Germinal center (tissue), 1 donor: Measurements from ENCODE around the gene KNG1.
A peak's percentile ranks its signal among the peaks of the same experiment; 100 is the strongest.

Source experiments
- DNase-seq: peaks from one replicate; pipeline ENCODE4 v3.0.0; 2012; ENCODE audit warnings: mixed read lengths, low spot score

Gene KNG1

GRCh38 chr3:186779204-186779603 is 62.0 kb downstream of the KNG1 start:
- DNase-seq: no peak

GRCh38 chr3:186782542-186783057 is 65.4 kb downstream of the KNG1 start:
- peak; percentile 24 for DNase-seq

GRCh38 chr3:186783058-186783730 is 66.0 kb downstream of the KNG1 start, which contains the start of gene EIF4A2:
Gene EIF4A2 (plus strand): TSS chr3:186783577. CDS start chr3:186783611, 34 bp downstream.
- peak; percentile 90 for DNase-seq

GRCh38 chr3:186783731-186784515 is 66.8 kb downstream of the KNG1 start:
- DNase-seq: peak; percentile 78

- DNase-seq: no peak
These were observed 67.8 kb downstream of the KNG1 start for GRCh38 chr3:186784820-186785494.

- no peak for DNase-seq
These were observed 68.4 kb downstream of the KNG1 start for GRCh38 chr3:186785495-186786018.

- DNase-seq: no peak
These were observed 69.8 kb downstream of the KNG1 start for GRCh38 chr3:186786922-186787321.

- no peak for DNase-seq
These were observed 70.7 kb downstream of the KNG1 start for GRCh38 chr3:186787642-186788481.

- no peak for DNase-seq
These were observed 71.6 kb downstream of the KNG1 start for GRCh38 chr3:186788482-186789370.

- no peak for DNase-seq
These were observed 72.5 kb downstream of the KNG1 start for GRCh38 chr3:186789554-186790260.

- DNase-seq: no peak
These were observed 73.3 kb downstream of the KNG1 start for GRCh38 chr3:186790261-186790981.
